Cortex of kidney (tissue), 1 donor: Measurements from ENCODE around the gene TRIM9.

Experiments used
- DNase-seq: peaks from one replicate; lab custom pipeline; 2025; lab: John Stamatoyannopoulos, UW

TRIM9 gene

DNA sequence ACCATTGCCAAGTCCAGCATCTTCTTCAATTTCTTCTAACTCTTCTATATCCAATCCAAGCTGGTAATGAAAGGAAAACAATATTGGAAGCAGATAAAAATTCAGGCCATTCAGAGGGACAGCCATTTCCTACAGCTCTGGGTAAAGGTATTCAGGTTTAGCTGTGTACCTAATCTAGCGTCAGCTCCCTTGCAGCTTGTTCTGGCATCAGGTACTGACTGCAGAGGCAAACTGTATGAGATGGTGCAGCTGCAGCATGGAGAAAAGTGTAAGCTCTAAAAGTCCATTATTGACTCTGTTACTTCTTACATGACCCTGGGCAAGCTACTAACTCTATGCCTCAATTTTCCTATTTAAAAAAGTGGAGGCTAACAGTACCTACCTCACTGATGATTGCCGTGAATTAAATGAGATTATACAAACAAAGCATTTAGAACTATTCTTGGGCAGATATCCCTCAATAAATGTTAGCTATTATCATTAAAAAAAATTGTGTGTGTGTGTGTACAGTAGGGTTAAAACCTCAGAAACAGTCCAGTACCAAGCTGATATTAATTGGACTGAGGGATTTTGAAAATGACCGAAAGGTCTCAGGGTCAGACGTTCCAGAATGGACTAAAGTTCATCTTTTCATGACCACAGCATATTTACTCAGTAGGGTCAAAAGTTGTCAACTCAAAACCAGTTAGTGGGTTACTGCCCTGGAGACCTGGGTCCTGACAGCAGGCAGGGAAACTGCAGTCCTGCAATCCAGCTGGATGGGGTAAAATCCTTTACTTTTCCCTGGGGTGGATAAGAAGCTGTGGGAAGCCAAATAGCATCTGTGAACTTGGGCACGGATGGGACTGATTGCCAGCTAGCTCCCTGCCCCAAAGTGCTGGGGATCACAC lies 159.5 kb downstream of the TRIM9 start:
- no peak for DNase-seq

DNA sequence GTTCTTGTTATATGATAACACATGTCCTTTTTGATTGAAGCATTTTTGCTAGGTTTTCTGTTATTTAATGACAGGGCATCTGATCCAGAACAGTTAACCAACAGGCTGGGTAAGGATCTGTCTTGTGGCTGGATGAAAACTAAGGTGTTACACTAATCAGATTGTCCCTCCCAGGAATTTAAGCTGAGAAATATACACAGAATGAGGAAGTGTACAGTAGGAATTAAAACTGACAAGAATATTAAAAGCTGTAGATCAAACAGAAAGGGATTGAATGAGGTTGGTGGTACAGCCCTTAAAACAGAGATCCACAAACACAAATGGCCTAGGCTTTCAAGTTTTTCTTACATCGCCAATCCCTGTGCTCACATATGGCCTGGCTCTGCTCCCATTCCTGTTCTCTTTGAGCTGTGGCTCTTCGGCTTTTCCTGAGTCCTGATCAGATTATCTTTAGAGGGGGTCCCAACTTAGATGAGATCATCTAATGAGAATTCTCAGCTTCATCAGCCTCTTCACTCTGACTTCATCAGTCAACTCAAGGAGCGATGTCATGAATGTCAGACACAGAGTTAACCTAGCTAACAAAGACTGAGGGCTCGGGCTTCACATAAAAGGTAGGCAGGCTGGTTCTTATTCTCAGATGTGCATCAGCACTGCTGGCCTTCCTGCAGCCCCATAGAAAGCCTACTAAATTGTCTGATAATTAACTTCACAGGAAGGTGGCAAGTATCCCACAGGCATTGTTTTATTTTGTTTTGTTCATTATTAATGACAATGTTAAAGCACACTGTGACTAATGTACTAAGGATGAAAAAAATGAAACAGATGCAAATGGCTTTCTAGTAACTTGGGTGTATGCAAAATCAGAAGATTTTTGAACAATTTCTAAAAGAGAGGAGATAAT lies 162.1 kb downstream of the TRIM9 start:
- no peak for DNase-seq

DNA sequence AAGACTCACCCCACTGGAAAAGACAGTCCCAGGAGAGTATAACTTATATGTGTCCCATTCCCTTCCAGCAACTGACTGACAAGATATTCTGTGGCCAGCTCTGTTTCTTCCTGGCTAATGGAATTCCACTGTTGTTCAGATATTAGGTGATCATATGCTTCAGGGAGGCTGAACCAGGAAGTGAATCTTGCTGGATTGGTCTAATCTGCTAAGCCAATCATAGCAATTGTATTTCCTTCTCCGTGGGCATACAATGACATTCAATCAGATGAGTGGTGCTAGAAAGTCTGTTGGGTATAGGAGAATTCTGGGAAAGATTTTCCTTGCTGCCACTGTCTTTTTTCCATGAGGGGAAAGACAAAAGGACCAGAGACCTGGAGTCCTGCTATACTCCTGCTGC lies 162.7 kb downstream of the TRIM9 start:
- DNase-seq, result no peak

DNA sequence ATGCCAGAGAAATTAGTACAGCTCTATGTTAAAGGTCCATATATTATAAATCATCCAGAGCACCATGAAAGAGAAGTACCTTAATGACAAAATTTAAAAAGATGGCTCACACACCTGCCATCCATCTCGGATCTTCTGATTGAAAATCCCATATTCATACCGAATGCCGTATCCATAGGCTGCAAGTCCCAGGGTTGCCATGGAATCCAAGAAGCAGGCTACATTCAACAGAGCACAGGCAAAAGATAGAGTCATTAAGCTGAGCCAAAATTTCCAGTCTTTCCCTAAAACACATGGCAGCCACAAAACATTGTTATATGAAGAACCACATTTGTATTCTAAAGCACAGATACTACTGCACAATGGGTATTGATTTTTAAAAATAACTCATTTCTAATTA lies 163.3 kb downstream of the TRIM9 start:
- no peak for DNase-seq

DNA sequence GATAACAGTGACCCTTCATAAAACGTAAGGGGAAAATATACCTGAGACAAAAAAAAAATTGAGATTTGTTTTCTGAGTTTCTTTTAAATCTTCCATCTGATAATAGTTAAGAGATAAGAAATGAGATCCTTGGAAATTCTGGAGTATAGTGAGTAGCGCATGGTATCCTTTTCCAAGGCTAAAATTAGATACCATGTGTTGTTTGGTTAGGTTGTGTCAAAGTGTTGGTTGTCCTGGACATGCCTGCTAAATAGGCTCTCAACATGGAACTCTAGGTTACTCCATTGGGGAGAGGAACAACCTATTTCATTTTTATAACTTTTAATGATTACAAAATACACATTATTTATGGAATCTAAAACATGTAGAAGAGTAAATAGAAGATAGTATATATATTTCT lies 165.4 kb downstream of the TRIM9 start:
- DNase-seq, result no peak

DNA sequence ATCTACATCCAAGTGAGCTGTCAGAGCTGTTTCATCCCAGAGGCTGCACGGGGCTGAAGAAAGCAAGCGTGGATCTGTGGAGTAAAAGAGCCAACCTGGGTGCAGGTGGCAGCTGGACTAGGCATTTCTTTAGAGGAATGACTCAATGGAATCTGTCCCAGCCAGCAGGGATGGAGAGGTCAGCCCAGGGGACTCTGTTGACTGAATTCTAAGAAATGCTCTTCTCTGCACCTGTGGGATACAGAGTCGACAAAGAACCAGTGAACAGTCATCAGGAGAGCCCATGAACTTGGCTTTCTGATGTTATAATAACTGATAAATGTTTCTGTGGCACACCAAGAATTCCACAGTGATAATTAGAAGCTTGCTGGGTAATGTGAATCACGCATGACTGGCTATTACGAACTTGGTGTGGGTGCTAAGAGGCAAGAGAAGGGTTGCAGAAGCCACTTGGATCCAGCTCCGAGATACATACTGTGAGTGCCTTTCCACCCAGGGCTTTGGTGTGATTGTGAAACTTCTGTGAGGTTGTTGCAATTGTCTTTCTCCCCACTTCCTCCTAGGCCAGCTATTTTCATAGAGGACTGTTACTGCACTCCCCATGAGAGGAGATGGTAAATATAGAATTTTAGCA lies 166.8 kb downstream of the TRIM9 start:
- no peak for DNase-seq

DNA sequence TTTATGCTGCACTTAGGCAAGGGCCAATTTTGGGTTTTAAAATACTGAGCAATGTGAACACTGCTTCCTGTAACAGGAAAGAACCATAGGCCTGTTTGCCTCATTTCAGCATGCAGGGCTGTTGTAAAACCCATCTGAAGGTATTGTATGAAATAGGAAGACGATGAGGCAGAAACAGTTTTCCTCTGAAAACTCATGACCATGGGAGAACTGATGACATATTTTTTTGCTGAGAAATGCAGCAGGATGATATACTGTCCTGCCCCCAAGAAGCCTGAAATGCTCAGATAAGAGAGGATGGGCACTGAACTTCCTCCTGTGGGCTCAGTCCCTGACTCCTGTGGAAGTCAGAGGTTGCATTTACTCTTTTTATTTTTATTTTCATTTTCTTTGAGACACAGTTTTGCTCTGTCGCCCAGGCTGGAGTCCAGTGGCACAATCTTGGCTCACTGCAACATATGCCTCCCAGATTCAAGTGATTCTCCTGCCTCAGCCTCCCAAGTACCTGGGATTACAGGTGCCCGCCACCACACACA lies 168.0 kb downstream of the TRIM9 start:
- no peak for DNase-seq
